Stimulated activated CD4-positive, alpha-beta T cell treated with anti-CD3 and anti-CD28 coated beads, TNF-alpha, amount 100 ng/mL, for 24 hours (primary cell): ENCODE results near the gene BCOR.
A peak's percentile ranks its signal among the peaks of the same experiment; 100 is the strongest.

Experiments used
- DNase-seq, 3 experiments: peaks; one replicate each; pipeline ENCODE4 v3.0.0-alpha.2; 2020; ENCODE audit warnings: low read depth in 3 of 3

The BCOR gene

GRCh38 chrX:40098264-40099054 is 701 bp upstream of the BCOR start:
- peak in 1 of 3 experiments; percentile 41 for DNase-seq

GRCh38 chrX:40097141-40097503 is 636 bp downstream of the BCOR start:
- no peak for DNase-seq

GRCh38 chrX:40096395-40097091 is 1.2 kb downstream of the BCOR start:
- peak in 1 of 3 experiments; percentile 61 for DNase-seq

GRCh38 chrX:40095583-40096394 is 2.0 kb downstream of the BCOR start:
- DNase-seq: no peak

- DNase-seq: no peak
Observed at GRCh38 chrX:40094900-40095582, 2.7 kb downstream of the BCOR start.

- DNase-seq: peak in 1 of 3 experiments; percentile 28
Observed at GRCh38 chrX:40094041-40094899, 3.5 kb downstream of the BCOR start.

- no peak for DNase-seq
Observed at GRCh38 chrX:40093586-40093985, 4.2 kb downstream of the BCOR start.

GRCh38 chrX:40092808-40093435 is 4.8 kb downstream of the BCOR start:
- no peak for DNase-seq

GRCh38 chrX:40091691-40092421 is 5.9 kb downstream of the BCOR start:
- DNase-seq: no peak

GRCh38 chrX:40090961-40091360 is 6.8 kb downstream of the BCOR start:
- no peak for DNase-seq

GRCh38 chrX:40090050-40090804 is 7.5 kb downstream of the BCOR start:
- DNase-seq: peak in 1 of 3 experiments; percentile 10

- no peak for DNase-seq
Observed at GRCh38 chrX:40088803-40089540, 8.8 kb downstream of the BCOR start.

GRCh38 chrX:40088299-40088625 is 9.5 kb downstream of the BCOR start:
- DNase-seq: no peak

GRCh38 chrX:40087425-40088298 is 10.1 kb downstream of the BCOR start:
- no peak for DNase-seq

- DNase-seq: no peak
Observed at GRCh38 chrX:40086569-40087335, 11.0 kb downstream of the BCOR start.

- no peak for DNase-seq
Observed at GRCh38 chrX:40085714-40086113, 12.0 kb downstream of the BCOR start.
